Measurements from ENCODE around the gene ALG14. TPM values are rescaled to one million over a fixed set of nuclear protein-coding genes. Genes with fewer than 3 reads are reported as not detected.

The ALG14 gene, protein sequence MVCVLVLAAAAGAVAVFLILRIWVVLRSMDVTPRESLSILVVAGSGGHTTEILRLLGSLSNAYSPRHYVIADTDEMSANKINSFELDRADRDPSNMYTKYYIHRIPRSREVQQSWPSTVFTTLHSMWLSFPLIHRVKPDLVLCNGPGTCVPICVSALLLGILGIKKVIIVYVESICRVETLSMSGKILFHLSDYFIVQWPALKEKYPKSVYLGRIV
- total RNA-seq, result 2.0 TPM
- long read RNA-seq, full-length matches to known transcripts, result 1 of 1 reads
- long read RNA-seq, partial matches to known transcripts, result 0 of 1 reads
- long read RNA-seq, other reads (novel, unspliced or antisense), result 0 of 1 reads

- peak; percentile 95 for DNase-seq (ENCODE audit: missing footprints)
- peak; percentile 99 for ATAC-seq
- intact Hi-C loops (cut with DNase I), result loop anchor here (1.0 to 2.0 kb wide), 2 partner anchors 44 to 161 kb away; partner anchors contain the start of gene TLCD4
These were observed at the start of gene ALG14 for GRCh38 chr1:95072532-95073419. Gene ALG14, minus strand, starts transcription at chr1:95072951. Its CDS starts 53 bp downstream, at chr1:95072898.

DNA sequence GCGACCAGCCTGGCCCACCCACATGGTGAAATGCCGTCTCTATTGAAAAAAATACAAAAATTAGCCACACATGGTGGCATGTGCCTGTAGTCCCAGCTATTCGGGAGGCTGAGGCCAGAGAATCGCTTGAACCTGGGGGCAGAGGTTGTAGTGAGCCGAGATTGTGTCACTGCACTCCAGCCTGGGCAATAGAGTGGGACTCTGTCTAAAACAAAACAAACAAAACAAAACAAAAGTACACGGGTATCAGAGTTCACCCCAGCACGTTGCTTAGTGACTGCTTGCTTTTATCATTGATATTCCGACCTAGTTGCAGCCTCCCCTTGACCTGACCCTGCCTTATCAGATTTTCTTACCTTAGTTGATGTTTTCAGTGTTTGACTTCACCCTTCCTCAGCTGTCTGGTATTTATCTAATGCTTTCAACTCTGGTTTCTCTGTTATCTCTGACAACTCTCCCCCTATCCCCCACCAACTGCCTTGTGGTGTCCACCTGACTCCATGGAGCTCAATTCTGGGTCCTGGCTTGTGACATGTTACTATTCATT lies 49.5 kb upstream of the ALG14 start:
- intact Hi-C loops (cut with DNase I), result no loop called here
- ATAC-seq (no peak), DNase-seq (ENCODE audit: missing footprints) (no peak)

DNA sequence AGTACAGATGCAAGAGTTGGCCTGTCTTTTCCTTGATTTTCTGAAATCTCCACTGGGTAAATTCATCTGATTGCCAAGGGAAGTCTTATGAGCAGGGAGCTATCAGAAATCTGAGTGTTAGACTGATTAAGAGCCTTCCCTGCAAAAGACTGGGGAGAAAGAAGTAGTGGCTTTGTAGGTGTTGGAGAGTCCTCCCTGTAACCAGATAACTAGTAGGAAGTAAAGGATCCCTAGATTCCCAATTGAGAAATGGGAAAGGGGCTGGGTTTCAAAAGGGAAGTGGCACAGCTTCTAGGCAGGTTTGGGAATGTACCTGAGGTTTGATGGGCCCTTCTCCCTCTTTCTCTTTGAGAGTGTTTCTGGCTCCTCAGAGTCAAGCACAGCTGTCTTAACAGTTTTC lies 46.5 kb upstream of the ALG14 start:
- no peak for ATAC-seq
- intact Hi-C loops (cut with DNase I), result no loop called here
- no peak for DNase-seq (ENCODE audit: missing footprints)

DNA sequence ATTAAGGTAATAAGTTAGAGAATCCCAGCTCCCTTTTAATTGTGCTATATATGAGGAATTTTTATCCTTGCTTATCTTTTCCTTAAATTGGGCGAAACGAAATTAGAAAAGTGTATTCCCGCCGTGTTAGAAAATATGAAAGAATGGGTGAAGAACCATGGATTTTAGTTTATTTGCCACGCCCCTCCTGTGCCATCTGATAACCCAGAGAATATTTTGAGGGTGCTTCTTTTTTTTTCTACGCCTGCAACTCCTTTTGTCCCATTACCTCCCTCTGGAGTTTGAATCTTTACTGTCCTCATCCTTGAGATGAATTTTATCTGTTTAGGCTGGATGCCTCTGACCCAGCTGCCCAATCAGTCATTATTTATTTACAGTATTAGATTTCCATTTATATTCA lies 46.0 kb upstream of the ALG14 start:
- intact Hi-C loops (cut with DNase I), result no loop called here
- no peak for DNase-seq (ENCODE audit: missing footprints)
- no peak for ATAC-seq

GRCh38 chr1:95118067-95118499 lies 45.3 kb upstream of the ALG14 start:
- intact Hi-C loops (cut with DNase I), result no loop called here
- peak; percentile 8 for ATAC-seq
- no peak for DNase-seq (ENCODE audit: missing footprints)

DNA sequence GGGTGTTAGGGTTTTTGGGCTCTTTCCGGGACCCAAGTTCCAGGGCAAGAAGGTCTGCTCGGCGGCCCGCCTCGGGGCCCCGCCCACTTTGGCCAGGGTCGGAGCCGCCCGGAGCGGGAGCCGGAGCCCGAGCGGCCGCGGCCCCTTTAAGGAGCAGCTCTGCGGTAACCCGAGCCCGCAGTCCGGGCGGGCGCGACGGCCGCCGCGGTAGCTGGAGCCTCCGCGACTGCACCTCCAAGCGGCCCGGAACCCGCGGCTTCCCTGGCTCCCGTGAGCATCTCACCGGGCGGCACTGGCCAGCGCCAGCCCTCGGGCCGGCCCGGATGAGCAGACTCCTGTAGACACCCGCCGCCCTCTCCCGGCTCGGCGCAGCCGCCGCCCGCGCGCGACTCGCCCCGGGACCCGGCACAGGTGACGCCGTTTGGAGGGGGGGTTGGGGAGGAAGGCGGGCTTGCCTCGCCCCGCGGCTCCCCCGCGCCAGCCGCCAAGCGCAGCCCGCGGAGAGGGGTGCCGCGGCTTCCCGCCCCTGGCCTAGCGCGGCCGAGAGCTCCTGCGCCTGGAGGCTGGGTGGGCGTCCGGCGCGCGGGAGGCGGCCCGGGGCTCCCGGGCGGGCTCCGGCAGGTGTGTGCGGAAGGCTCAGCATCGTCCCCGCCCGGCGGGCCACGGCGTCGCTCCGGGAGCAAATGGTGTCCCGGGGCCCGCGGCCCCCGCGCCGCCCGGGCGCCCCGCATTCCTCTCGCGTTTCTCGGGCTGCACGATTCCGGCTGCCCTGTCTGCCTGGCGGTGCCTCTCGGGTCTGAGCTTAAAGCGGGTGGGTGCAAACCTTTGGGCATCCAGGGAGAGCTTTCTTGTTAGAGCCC lies 44.7 kb upstream of the ALG14 start, which contains the start of gene TLCD4:
TSS of gene TLCD4 (plus strand) at position 149 of the 860 bp plus-strand sequence. CDS start 26,547 bp downstream, outside the sequence.
- peak; percentile 96 for ATAC-seq
- DNase-seq (ENCODE audit: missing footprints), result peak; percentile 83
- intact Hi-C loops (cut with DNase I), result loop anchor here (1.0 to 2.0 kb wide), 4 partner anchors 31 to 116 kb away; partner anchors contain the start of gene ALG14

- intact Hi-C loops (cut with DNase I), result loop anchor here (1.0 to 2.0 kb wide), 4 partner anchors 30 to 117 kb away; partner anchors contain the start of gene ALG14
- DNase-seq (ENCODE audit: missing footprints) (peak; percentile 78), ATAC-seq (peak; percentile 82)
These were observed 43.9 kb upstream of the ALG14 start for GRCh38 chr1:95116580-95117206.

- DNase-seq (ENCODE audit: missing footprints), result no peak
- ATAC-seq, result no peak
- intact Hi-C loops (cut with DNase I), result loop anchor here (2.0 kb wide), 3 partner anchors 29 to 79 kb away; partner anchors contain the start of gene ALG14
These were observed 43.0 kb upstream of the ALG14 start for GRCh38 chr1:95115708-95116137.

DNA sequence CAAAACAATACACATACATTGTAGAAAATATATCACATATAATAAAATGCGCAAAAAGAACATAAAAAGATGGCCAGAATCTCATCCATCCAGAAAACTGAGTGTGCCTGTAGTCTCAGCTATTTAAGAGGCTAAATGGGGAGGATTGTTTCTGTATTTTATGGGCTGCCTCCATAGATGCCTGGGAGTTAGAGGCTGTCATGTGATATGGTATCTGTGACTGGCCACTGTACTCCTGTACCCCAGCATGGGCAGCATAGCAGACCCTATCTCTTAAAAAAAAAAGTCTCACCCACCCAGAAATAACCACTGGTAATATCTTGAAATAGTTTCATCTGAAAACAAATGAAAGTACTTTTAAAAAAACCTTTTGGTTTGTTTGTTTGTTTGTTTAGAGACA lies 40.9 kb upstream of the ALG14 start:
- ATAC-seq, result no peak
- no peak for DNase-seq (ENCODE audit: missing footprints)
- intact Hi-C loops (cut with DNase I), result no loop called here

DNA sequence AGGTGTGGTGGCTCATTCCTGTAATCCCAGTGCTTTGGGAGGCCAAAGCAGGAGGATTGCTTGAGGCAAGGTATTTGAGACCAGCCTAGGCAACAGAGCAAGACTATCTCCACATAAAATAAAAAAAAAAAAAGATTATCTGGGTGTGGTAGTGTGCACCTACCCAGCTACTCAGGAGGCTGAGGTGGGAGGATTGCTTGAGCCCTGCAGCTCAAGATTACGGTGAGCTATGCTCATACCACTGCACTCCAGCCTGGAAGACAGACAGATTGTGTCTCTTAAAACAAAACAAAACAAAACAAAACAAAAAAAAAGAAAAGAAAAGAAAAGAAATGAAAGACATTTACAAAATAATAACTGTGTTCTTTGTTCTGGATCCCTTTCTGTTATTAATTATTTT lies 38.3 kb upstream of the ALG14 start:
- ATAC-seq, result no peak
- no peak for DNase-seq (ENCODE audit: missing footprints)
- intact Hi-C loops (cut with DNase I), result no loop called here

GRCh38 chr1:95108792-95109191 lies 36.0 kb upstream of the ALG14 start:
- ATAC-seq (no peak), DNase-seq (ENCODE audit: missing footprints) (no peak)
- intact Hi-C loops (cut with DNase I), result no loop called here

GRCh38 chr1:95098196-95098595 lies 25.4 kb upstream of the ALG14 start:
- no peak for ATAC-seq
- no peak for DNase-seq (ENCODE audit: missing footprints)
- intact Hi-C loops (cut with DNase I), result no loop called here

GRCh38 chr1:95097426-95097825 lies 24.7 kb upstream of the ALG14 start:
- DNase-seq (ENCODE audit: missing footprints), result no peak
- intact Hi-C loops (cut with DNase I), result no loop called here
- no peak for ATAC-seq

- intact Hi-C loops (cut with DNase I), result no loop called here
- DNase-seq (ENCODE audit: missing footprints) (no peak), ATAC-seq (no peak)
These were observed 23.6 kb upstream of the ALG14 start for GRCh38 chr1:95096218-95096841.

DNA sequence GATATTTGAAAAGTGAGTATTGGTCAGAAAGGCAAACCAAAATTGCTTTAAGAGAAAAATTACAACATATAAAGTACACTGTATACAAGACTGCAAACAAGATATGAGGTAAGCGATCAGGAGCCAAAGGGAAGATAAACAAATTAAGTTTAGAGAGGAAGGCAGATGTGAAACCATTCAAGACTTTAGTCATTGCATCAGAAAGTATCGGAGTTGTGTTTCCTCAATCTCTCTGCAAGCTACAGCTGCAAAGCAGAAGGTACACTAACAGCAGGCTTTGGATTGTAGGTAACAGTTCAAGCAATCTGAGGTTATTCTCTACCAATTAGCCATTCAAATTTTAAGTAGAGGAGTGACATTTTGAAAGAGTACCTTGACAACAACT lies 23.1 kb upstream of the ALG14 start:
- ATAC-seq (no peak), DNase-seq (ENCODE audit: missing footprints) (no peak)
- intact Hi-C loops (cut with DNase I), result no loop called here

DNA sequence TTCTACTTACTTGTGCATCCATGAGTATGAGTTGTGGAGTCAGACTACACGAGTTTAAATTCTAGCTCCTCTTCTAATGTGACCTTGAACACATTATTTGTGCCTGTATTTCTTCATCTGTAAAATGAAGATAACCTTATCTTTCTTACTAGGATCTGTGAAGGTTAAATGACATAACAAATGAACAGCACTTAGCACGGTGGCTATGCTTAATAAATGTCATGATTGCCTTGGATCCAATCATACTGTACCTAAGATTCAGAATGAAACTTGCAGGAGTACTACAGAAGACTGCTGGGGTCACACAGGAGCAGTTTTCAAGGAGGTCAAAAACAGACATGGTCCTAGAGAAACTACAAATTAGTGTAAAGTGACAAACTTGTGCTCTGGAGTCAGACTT lies 22.2 kb upstream of the ALG14 start:
- intact Hi-C loops (cut with DNase I), result no loop called here
- ATAC-seq (no peak), DNase-seq (ENCODE audit: missing footprints) (no peak)

DNA sequence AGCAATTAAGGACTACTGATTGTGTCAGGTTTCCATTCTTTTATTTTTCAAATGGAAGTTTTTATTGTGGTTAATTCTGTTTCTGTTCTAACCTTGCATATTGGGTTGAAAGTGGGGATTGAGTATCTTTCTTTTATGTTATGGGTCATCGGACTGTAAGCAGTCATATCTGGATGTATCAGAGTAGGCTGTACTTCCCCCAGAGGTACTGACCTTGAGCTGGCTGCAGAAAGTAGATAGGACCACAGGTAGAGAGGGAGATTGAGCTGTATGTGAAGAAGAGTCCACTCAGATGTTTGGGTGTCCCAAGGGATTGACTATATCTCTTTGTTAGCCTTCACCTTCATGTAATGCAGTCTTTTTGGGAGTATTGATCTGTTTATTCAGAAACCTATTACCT lies 20.5 kb upstream of the ALG14 start:
- DNase-seq (ENCODE audit: missing footprints), result no peak
- no peak for ATAC-seq
- intact Hi-C loops (cut with DNase I), result no loop called here
